ENCODE results near the gene SMIM21.

The SMIM21 gene

DNA sequence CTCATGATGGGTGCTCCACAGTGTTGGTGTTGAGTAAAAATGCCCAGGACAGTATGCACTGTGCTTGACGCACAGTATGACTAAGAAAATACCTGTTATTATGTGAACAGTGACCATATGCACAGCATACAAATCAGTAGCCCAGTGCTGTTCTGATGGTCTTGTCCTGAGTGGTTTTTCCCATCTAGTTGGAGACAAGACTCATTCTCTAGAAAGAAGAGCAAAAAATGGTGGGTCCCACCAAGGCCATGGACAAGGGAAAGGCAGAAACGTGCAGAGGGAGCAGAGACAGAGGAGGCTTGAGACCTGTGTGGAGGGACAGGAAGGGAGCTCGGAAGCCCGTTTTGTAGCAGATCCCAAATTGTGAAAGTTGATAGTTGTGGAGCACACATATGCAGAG is 987 bp upstream of the SMIM21 start:
- DNase-seq (ENCODE audit: low read depth in 2 of 2, low spot score in 1 of 2): no peak

DNA sequence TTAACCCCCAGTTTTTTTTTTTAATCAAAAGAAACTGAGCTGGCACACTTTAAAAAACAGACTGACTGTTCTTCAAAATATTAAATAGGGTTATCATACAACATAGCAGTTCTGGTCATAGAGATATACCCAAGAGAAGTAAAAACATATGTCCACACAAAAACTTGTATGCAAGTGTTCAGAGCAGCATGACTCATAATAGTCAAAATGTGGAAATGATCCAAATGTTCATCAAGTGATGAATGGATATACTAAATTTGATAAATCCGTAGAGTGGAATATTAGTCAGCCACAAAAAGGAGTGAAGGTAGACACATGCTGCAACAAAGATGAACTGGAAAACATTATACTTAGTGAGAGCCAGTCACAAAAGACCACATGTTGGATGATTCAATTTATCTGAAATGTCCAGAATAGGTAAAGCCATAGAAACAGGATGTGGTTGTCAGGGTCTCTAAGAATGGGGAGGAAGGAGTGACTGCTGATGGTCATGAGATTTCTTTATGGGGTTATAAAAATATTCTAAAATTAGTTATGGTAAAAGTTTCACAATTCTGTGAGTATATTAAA is 5.1 kb downstream of the SMIM21 start:
- no peak for DNase-seq (ENCODE audit: low read depth in 2 of 2, low spot score in 1 of 2)

DNA sequence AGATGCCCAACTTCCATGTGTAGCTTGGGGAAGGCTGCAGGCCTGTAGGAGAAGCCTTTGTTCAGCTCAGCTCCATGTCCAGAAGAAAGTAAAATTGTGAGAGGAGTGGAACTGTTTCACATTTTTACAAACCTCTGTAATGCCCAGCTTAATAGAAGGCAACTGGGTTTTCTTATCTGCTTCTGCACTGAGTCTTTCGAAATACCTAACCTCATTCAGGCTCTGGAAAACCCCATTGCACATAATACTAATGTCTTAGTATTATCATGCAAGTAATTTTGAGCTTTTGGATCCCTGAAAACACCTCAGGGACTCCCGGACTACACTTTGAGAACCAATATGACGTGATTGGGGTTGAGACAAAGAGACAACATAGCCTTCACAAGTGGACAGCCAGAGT is 5.8 kb downstream of the SMIM21 start:
- no peak for DNase-seq (ENCODE audit: low read depth in 2 of 2, low spot score in 1 of 2)

GRCh38 chr18:75418293-75419005 is 9.1 kb downstream of the SMIM21 start:
- DNase-seq (ENCODE audit: low read depth in 2 of 2, low spot score in 1 of 2): no peak

GRCh38 chr18:75410611-75411010 is 16.9 kb downstream of the SMIM21 start:
- DNase-seq (ENCODE audit: low read depth in 2 of 2, low spot score in 1 of 2): no peak

- no peak for DNase-seq (ENCODE audit: low read depth in 2 of 2, low spot score in 1 of 2)
Observed at GRCh38 chr18:75409806-75410205, 17.7 kb downstream of the SMIM21 start.

DNA sequence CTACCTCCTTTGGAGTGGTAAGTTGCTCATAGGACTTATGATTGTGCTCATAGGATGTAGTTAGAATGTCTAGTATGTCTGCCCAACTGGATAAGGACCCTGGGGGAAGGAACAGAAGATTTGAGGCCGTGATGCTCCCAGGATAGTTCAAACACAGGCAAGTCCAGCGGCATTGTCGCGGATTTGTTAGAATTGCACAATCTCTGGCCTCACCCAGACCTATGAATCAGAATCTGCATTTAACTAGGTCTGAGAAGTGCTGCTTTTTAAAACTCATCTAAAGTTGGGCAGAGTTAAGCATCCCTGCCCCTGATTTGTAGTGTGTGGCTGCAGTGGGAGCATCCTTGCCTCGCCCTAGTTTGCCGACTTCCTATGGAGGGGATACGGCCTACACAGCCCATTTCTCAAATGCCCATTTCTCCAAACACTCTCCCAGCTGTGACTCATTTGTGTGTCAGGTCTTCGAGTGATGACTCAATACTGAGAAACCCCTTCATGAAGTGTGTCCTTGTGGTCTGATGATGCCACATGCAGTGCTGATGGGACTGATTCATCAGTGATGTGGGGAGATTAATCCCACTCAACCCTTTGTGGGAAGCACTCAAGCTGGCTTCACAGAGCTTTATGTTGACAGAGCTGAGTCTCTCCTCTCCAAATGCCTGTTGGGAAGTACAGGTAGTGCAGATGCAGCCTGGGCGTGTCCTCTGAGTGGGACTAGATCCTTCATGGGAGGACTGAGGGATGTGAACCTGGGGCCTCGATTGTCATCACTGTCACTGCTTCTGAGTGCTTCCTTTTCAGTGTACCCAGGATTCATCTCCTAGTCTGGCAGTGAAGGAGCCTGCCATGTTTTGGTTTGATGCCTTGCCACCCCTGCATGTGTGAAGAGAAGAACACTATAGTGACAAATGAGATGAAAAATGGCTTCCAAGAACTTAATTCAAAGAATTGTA is 18.7 kb downstream of the SMIM21 start:
- no peak for DNase-seq (ENCODE audit: low read depth in 2 of 2, low spot score in 1 of 2)

- no peak for DNase-seq (ENCODE audit: low read depth in 2 of 2, low spot score in 1 of 2)
Observed at GRCh38 chr18:75407468-75408437, 19.8 kb downstream of the SMIM21 start.

DNA sequence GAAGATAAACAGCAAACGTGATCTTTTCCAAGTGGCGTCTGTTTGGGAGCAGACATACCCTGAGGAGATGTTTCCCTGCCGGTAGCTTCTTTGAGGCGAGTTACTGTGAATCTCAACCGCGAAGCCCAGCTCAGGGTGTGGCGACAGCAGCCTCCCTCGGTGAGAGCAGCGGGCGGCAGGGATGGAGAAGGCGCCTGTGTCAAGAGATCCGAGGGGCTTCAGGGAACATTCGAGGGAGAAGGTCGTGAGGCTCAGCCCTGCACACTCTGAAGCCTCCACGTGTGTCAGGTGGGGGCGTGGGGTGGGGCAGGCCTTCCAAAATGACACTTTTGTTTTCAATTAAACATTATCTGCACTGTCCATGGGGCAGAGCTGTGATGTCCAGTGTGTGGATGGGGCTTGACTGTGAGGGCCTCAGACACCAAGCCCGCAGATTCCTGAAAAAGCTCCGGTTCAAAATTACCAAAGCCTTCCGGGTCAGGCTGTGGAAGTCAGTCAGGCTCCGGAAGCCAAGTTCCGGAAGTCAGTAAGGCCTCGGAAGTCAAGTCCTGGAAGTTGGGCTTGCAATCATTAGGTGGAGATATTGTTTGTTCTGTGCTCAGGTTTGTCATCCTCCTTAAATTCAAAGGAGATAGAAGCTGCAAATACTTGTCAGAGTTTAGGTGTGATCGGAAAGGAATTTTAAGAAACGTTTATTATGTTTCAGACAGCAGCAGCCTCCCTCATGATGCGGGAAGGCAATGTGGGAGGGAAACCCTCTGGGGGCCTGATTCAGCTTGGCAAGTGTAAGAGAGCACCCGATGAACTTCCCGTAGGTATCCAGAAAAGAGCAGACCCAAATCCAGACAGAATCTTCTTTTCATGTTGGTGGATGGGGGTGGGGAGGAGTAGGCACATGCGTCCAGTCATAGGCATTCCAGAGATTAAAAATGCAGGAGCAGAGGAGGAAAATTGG is 20.7 kb downstream of the SMIM21 start:
- no peak for DNase-seq (ENCODE audit: low read depth in 2 of 2, low spot score in 1 of 2)

GRCh38 chr18:75405351-75405750 is 22.2 kb downstream of the SMIM21 start:
- no peak for DNase-seq (ENCODE audit: low read depth in 2 of 2, low spot score in 1 of 2)

DNA sequence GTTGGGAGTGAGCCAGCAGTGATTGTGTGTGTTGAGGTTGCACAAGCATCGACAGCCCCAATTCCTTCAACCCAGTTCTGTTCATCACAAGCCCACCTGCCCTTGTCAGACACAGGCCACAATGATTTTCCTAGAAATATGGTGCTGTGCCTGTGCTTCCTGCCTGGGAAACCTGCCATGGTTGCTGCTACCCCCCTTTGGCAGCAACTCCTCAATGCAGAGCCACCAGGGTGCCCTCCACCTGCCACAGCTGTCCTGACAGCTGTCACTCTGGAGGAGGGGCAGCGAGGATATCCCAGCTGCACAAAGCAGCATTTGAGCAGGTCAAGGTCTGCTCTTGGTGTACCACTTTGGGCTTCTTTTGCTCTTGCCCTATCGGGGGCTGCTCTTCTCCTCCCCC is 27.1 kb downstream of the SMIM21 start:
- no peak for DNase-seq (ENCODE audit: low read depth in 2 of 2, low spot score in 1 of 2)

DNA sequence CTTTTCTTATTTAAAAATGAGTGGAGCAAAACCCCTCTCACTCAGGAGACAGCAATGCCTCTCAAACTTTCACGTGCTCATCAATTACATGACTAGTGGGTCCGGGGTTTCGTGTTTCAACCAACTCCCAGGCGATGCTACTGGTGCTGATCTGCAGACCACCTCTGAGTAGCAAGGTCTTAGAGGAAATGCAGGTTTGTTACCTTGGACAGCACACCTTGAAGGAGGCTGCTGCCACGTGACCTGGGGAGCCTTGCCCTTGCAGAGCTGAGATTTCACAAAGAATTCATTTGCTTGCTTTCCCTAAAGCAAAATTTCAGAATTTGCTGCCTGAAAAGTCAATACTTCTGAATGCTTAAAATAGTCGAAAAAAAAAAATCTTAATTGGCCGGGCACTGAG is 32.4 kb downstream of the SMIM21 start:
- DNase-seq (ENCODE audit: low read depth in 2 of 2, low spot score in 1 of 2): no peak

DNA sequence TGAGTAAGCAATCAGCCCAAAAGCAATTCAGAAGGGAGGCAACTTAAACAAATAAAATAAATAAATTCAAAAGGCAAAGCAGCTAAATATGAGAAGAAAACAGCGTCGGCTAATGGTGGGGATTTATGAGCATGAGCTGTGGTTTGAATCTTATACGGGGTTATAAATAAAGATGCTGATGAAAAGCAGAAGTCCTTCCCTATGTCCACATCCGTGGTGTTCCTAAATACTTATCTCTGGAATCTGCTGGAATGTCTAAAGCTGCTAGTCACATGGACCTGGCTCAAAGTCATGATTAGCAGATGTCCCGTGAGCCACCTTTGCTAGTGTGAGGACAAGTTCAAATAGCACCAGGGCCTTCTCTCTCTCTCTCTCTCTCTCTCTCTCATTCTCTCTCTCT is 33.8 kb downstream of the SMIM21 start:
- no peak for DNase-seq (ENCODE audit: low read depth in 2 of 2, low spot score in 1 of 2)

- no peak for DNase-seq (ENCODE audit: low read depth in 2 of 2, low spot score in 1 of 2)
Observed at GRCh38 chr18:75392226-75392578, 35.3 kb downstream of the SMIM21 start.

DNA sequence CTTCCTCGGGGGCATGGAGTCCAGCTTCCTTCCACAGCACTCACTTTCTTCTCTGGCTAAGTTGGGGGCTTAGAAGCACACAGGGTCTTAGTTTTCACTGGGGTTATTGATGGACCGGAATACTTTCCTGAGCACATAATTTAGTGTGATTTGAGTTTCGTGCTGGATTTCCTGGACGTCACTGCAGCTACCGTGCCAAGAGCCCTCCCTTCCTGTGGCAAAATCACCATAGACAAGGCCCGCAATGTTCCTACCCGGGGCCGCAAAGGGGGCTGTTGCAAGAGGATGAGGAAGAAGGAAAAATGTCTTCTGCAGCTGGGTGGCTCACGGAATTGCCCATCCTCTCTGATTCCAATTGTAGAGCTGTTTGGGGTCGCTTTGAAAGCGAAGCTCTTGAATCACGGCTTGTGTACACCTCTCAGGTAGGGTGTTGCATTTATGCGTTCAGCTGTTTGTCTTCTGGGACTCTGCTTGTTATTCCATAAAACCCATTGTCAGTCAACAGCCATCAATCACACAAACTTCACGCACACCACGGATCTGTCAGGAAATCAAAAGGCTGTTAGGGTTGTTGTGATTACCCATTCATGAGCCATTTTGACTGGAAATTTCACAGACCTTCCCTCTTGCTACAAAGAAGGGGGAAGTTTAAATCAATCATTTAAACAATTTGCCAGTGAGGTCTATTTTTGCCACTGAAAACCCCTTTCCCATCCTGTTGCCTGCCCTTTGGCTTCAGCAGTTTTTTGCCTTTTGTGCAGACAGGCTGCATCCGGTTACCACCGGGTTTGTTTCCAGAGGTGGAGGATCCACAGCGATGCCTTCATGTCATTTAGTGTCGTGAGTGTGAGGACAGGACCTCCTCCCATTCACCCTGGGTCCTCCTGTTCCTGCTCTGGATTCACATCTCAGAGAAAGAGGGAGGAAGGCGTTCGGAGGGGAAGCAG is 36.0 kb downstream of the SMIM21 start:
- no peak for DNase-seq (ENCODE audit: low read depth in 2 of 2, low spot score in 1 of 2)

GRCh38 chr18:75390854-75391253 is 36.6 kb downstream of the SMIM21 start:
- DNase-seq (ENCODE audit: low read depth in 2 of 2, low spot score in 1 of 2): no peak

- DNase-seq (ENCODE audit: low read depth in 2 of 2, low spot score in 1 of 2): no peak
Observed at GRCh38 chr18:75384144-75384543, 43.4 kb downstream of the SMIM21 start.

GRCh38 chr18:75378376-75379315 is 48.9 kb downstream of the SMIM21 start:
- DNase-seq (ENCODE audit: low read depth in 2 of 2, low spot score in 1 of 2): no peak

Measured in stimulated activated CD8-positive, alpha-beta memory T cell treated with anti-CD3 and anti-CD28 coated beads, Interleukin-4, amount 100 ng/mL, for 1 hour (primary cell).